MM.1S (cell line): ENCODE measurements around the gene FCGR3B.
"Not testable (repeated sequence)": the region's sequence is repeated elsewhere in the genome, so short reads cannot be mapped to it uniquely, and the experiment has no call there.

ENCODE experiments used
- CTCF ChIP-seq: fragments of 300-600 bp; sonication (generic); IDR thresholded peaks from 2 replicates; pipeline ENCODE4 v1.5.1; 2016; ENCODE audit warnings: antibody characterized with exemption, low read length, mixed read lengths
- EZH2 ChIP-seq: fragments of 300-600 bp; sonication (generic); optimal IDR thresholded peaks from 2 replicates; pipeline ENCODE3; 2017; ENCODE audit warnings: low read depth, mild to moderate bottlenecking, antibody characterized with exemption, low read length, mixed read lengths
- EZH2phosphoT487 ChIP-seq: fragments of 300-600 bp; sonication (generic); IDR thresholded peaks from 2 replicates; pipeline ENCODE4 v1.6.1; 2018; ENCODE audit warnings: antibody characterized with exemption, low read length

DNA sequence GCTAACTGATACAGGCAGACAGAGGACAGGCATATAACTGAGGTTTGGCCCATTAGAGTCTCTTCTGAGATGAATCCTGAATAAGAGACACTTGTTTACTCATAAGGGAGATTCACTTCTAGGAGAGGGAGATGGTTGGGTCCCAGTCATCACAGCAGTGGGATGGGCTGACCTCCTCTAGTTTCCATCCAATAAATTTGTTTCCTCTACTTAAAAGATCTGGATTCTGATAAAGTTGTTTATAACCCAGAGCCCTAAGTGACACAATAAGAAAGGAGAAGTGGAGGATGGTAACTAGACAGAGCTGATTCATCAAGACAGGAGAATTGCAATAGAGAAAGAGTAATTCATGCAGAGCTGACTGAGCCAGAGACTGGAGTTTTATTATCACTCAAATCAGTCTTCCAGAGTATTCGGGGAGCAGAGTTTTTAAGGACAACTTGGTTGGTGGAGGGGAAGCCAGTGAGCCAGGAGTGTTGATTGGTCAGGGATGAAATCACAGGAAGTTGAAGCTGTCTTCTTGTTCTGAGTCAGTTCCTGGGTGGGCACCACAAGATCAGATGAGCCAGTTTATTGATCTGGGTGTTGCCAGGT lies 5.3 kb upstream of the FCGR3B start:
- not testable (repeated sequence) for TF ChIP-seq CTCF, EZH2phosphoT487, EZH2
